IMR-90 (cell line): Measurements from ENCODE around the gene ST8SIA6. TPM values are rescaled to one million over a fixed set of nuclear protein-coding genes. Genes with fewer than 3 reads are reported as not detected.

Experiments used
- ATAC-seq: fragments of 200-7000 bp; cut with Tn5 transposase; 2 replicates; pipeline ENCODE4 v1.9.1; 2020; ENCODE audit warnings: low read depth, mild to moderate bottlenecking, moderate library complexity
- BruUV-seq: library from RNA; stranded (reverse); fragments of 400-500 nt; replicated peaks from 2 replicates; lab custom pipeline; 2021; lab: Mats Ljungman, UMichigan
- CTCF ChIA-PET: fragments of 300-600 bp; formaldehyde crosslinking; extraction: SDS; loops from one replicate; lab custom pipeline; 2021; ENCODE audit warnings: antibody characterized with exemption; lab: Yijun Ruan, JAX
- POLR2A ChIA-PET: fragments of 300-600 bp; sonication (Branson Sonifier 250); formaldehyde crosslinking; loops from one replicate; lab custom pipeline; 2022; ENCODE audit warnings: antibody characterized with exemption; ENCODE audit not compliant: unreplicated experiment; lab: Charles Lee
- DNase-seq: peaks from one replicate; pipeline ENCODE4 v3.0.0; 2013
- H2AFZ ChIP-seq: replicated peaks from 2 replicates; pipeline ENCODE3; 2013; ENCODE audit warnings: low read length, mild to moderate bottlenecking; ENCODE audit not compliant: poor library complexity
- H2AK5ac ChIP-seq: 2 replicates; pipeline ENCODE4 v1.6.1; 2013; ENCODE audit warnings: low read depth, low read length, inconsistent platforms
- H2AK9ac ChIP-seq: replicated peaks from 2 replicates; pipeline ENCODE3; 2013; ENCODE audit warnings: mild to moderate bottlenecking, low read depth, low read length, moderate library complexity; ENCODE audit not compliant: poor library complexity
- H2BK120ac ChIP-seq: 2 replicates; pipeline ENCODE4 v1.6.1; 2013; ENCODE audit warnings: low read depth, low read length, inconsistent platforms
- H2BK15ac ChIP-seq: 3 replicates; pipeline ENCODE4 v1.6.1; 2013; ENCODE audit warnings: low read depth, low read length, inconsistent platforms
- H2BK20ac ChIP-seq: 2 replicates; pipeline ENCODE4 v1.6.1; 2013; ENCODE audit warnings: low read depth, mild to moderate bottlenecking, inconsistent platforms, low read length, moderate library complexity
- H2BK5ac ChIP-seq: 2 replicates; pipeline ENCODE4 v1.6.1; 2013; ENCODE audit warnings: mild to moderate bottlenecking, low read depth, low read length, inconsistent platforms; ENCODE audit not compliant: poor library complexity, severe bottlenecking
- H3K14ac ChIP-seq: replicated peaks from 2 replicates; pipeline ENCODE4 v1.6.1; 2013; ENCODE audit warnings: low read depth, low read length, inconsistent platforms
- H3K18ac ChIP-seq: 2 replicates; pipeline ENCODE4 v1.6.1; 2013; ENCODE audit warnings: low read depth, low read length, control low read depth
- H3K23ac ChIP-seq: 2 replicates; pipeline ENCODE4 v1.6.1; 2013; ENCODE audit warnings: low read depth, low read length, inconsistent platforms
- H3K27ac ChIP-seq: 2 replicates; pipeline ENCODE4 v1.5.1; 2013; ENCODE audit warnings: mild to moderate bottlenecking, control low read depth, low read length; ENCODE audit not compliant: insufficient read depth
- H3K27me3 ChIP-seq: 2 replicates; pipeline ENCODE4 v1.6.1; 2013; ENCODE audit warnings: low read length; ENCODE audit not compliant: control insufficient read depth, insufficient read depth
- H3K36me3 ChIP-seq: 2 replicates; pipeline ENCODE4 v1.6.1; 2013; ENCODE audit warnings: low read length, mixed read lengths; ENCODE audit not compliant: control insufficient read depth, insufficient read depth
- H3K4ac ChIP-seq: 2 replicates; pipeline ENCODE4 v1.6.1; 2013; ENCODE audit warnings: low read depth, low read length, inconsistent platforms
- H3K4me1 ChIP-seq: 2 replicates; pipeline ENCODE4 v1.6.1; 2013; ENCODE audit warnings: low read length, mixed read lengths; ENCODE audit not compliant: control insufficient read depth, insufficient read depth
- H3K4me2 ChIP-seq: 2 replicates; pipeline ENCODE4 v1.6.1; 2013; ENCODE audit warnings: low read depth, mild to moderate bottlenecking, control low read depth, low read length, moderate library complexity
- H3K4me3 ChIP-seq: 2 replicates; pipeline ENCODE4 v1.5.1; 2013; ENCODE audit warnings: low read depth, mild to moderate bottlenecking, control low read depth, low read length, moderate library complexity; ENCODE audit not compliant: insufficient read depth
- H3K56ac ChIP-seq: 2 replicates; pipeline ENCODE4 v1.6.1; 2013; ENCODE audit warnings: low read length, inconsistent platforms; ENCODE audit not compliant: insufficient read depth; ENCODE audit errors: extremely low read depth
- H3K79me1 ChIP-seq, 2 experiments: 2 replicates each; pipeline ENCODE4 v1.6.1; 2013; ENCODE audit warnings: low read length in 2 of 2, inconsistent platforms in 1 of 2, low read depth in 1 of 2
- H3K9ac ChIP-seq: 2 replicates; pipeline ENCODE4 v1.6.1; 2013; ENCODE audit warnings: low read depth, low read length, control low read depth
- H3K9me1 ChIP-seq: 2 replicates; pipeline ENCODE4 v1.6.1; 2013; ENCODE audit warnings: low read length, inconsistent platforms; ENCODE audit not compliant: insufficient read depth
- H3K9me3 ChIP-seq: 2 replicates; pipeline ENCODE4 v1.6.1; 2013; ENCODE audit warnings: low read length; ENCODE audit not compliant: control insufficient read depth, insufficient read depth
- H4K20me1 ChIP-seq: 2 replicates; pipeline ENCODE4 v1.6.1; 2013; ENCODE audit warnings: low read length, inconsistent platforms; ENCODE audit not compliant: insufficient read depth
- H4K5ac ChIP-seq: 2 replicates; pipeline ENCODE4 v1.6.1; 2013; ENCODE audit warnings: mild to moderate bottlenecking, low read depth, low read length, control low read depth
- H4K8ac ChIP-seq, 2 experiments: 2 replicates each; pipeline ENCODE4 v1.6.1; 2013; ENCODE audit warnings: low read depth in 2 of 2, low read length in 2 of 2, control low read depth in 1 of 2, inconsistent platforms in 1 of 2
- H4K91ac ChIP-seq: 2 replicates; pipeline ENCODE4 v1.6.1; 2013; ENCODE audit warnings: low read depth, low read length, inconsistent platforms; ENCODE audit not compliant: insufficient read depth
- BHLHE40 ChIP-seq: fragments of 150-350 bp; IDR thresholded peaks from 2 replicates; pipeline ENCODE4 v1.6.1; 2016; ENCODE audit warnings: mild to moderate bottlenecking, low read depth, low read length
- MAZ ChIP-seq: IDR thresholded peaks from 2 replicates; pipeline ENCODE4 v1.6.1; 2012; ENCODE audit warnings: low read depth, mild to moderate bottlenecking, low read length, improper control_type of control experiment, moderate library complexity, borderline replicate concordance
- RCOR1 ChIP-seq: IDR thresholded peaks from 2 replicates; pipeline ENCODE4 v1.6.1; 2012; ENCODE audit warnings: mild to moderate bottlenecking, low read length, improper control_type of control experiment; ENCODE audit not compliant: insufficient replicate concordance
- WGBS, 2 experiments: methylation state at CpG; one replicate each; pipeline versions ENCODE4 v1.1.5 to v1.1.7; 2013; ENCODE audit warnings: missing lambda C conversion rate in 2 of 2; ENCODE audit not compliant: insufficient read length in 1 of 2; ENCODE audit errors: extremely low coverage in 2 of 2; 5-methylcytosine and 5-hydroxymethylcytosine counted together
- dilution Hi-C: fragments of 300-500 bp; cut with HindIII; formaldehyde crosslinking; loops from one replicate; pipeline ENCODE4 v1.14.3; 2018; ENCODE audit warnings: low sequenced_read_pairs; ENCODE audit not compliant: unreplicated experiment
- in situ Hi-C: fragments of 300-500 bp; cut with MboI; formaldehyde crosslinking; loops from 3 replicates; pipeline ENCODE4 v1.14.3; 2019; ENCODE audit warnings: low sequenced_read_pairs, inconsistent platforms, mixed read lengths
- intact Hi-C: fragments of 100-400 bp; cut with micrococcal nuclease; formaldehyde crosslinking; loops from 2 replicates; pipeline ENCODE4 v1.10.0; 2022
- polyA plus RNA-seq, 3 experiments: library from polyadenylated mRNA; depleted of rRNA; stranded (reverse); fragments of >200 nt; gene quantifications; 2 replicates each; pipeline ENCODE4 v1.2.3, GENCODE V29; 2012; ENCODE audit warnings: low replicate concordance in 1 of 3
- total RNA-seq: library from RNA; depleted of rRNA; stranded (reverse); fragments of >200 nt; gene quantifications from 2 replicates; pipeline ENCODE4 v1.2.3, GENCODE V29; 2012
- TF ChIP-seq, protein P1 (sequence below): conservative IDR thresholded peaks from 2 replicates; pipeline ENCODE4 v1.5.1; 2012; ENCODE audit warnings: mild to moderate bottlenecking, low read depth, low read length, improper control_type of control experiment

The ST8SIA6 gene
- total and polyA plus RNA-seq, 2 of the 4 experiments (the other 2 are of a cell fraction): 0.10 to 0.18 TPM

- in situ Hi-C loops: no loop called here
These were observed 18.4 kb downstream of the ST8SIA6 start for GRCh38 chr10:17435953-17436352.

More at GRCh38 chr10:17435953-17436352, 18.4 kb downstream of the ST8SIA6 start:
- 20% methylated on average over 1 of the region's 4 CpGs; no CpG with 5 or more reads in 1 of the 2 experiments for WGBS, 2 experiments
- CTCF ChIA-PET: no interaction called here
- no peak overlapping the region for H2BK20ac ChIP-seq
- H2BK15ac ChIP-seq: no peak overlapping the region
- dilution Hi-C loops (no loop called here), intact Hi-C loops (no loop called here)
- BruUV-seq: no TSS peak
- H2BK5ac ChIP-seq: no peak overlapping the region
- ATAC-seq (no peak), DNase-seq (no peak)
- no peak overlapping the region for H2AK9ac ChIP-seq
- no peak overlapping the region for H3K23ac ChIP-seq
- H3K18ac ChIP-seq: no peak overlapping the region
- TF ChIP-seq, protein P1, sequence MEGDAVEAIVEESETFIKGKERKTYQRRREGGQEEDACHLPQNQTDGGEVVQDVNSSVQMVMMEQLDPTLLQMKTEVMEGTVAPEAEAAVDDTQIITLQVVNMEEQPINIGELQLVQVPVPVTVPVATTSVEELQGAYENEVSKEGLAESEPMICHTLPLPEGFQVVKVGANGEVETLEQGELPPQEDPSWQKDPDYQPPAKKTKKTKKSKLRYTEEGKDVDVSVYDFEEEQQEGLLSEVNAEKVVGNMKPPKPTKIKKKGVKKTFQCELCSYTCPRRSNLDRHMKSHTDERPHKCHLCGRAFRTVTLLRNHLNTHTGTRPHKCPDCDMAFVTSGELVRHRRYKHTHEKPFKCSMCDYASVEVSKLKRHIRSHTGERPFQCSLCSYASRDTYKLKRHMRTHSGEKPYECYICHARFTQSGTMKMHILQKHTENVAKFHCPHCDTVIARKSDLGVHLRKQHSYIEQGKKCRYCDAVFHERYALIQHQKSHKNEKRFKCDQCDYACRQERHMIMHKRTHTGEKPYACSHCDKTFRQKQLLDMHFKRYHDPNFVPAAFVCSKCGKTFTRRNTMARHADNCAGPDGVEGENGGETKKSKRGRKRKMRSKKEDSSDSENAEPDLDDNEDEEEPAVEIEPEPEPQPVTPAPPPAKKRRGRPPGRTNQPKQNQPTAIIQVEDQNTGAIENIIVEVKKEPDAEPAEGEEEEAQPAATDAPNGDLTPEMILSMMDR: no peak
- TF ChIP-seq MAZ (no peak), BHLHE40 (no peak), RCOR1 (no peak)
- no peaks in the 10 kb centered on the region for H4K20me1 ChIP-seq
- H3K14ac ChIP-seq: no peak overlapping the region
- no peaks in the 10 kb centered on the region for H3K9me3 ChIP-seq
- POLR2A ChIA-PET: no interaction called here
- H4K5ac ChIP-seq: no peak overlapping the region
- H3K27ac ChIP-seq: no peak overlapping the region
- H3K4ac ChIP-seq: no peak overlapping the region
- no peak overlapping the region for H2AK5ac ChIP-seq
- H3K9me1 ChIP-seq: no peaks in the 10 kb centered on the region
- no peaks in the 10 kb centered on the region for H3K36me3 ChIP-seq
- H3K27me3 ChIP-seq: peaks cover 11% of the 10 kb centered on the region; the same call in 1 of the 2 replicates
- H3K4me2 ChIP-seq: no peak overlapping the region
- peaks cover 2% of the 10 kb centered on the region; the same call in 1 of the 2 replicates for H3K4me1 ChIP-seq
- H4K8ac ChIP-seq: no peak overlapping the region
- H3K4me3 ChIP-seq: no peak overlapping the region
- no peak overlapping the region for H3K56ac ChIP-seq
- no peak overlapping the region for H3K9ac ChIP-seq
- H2BK120ac ChIP-seq: no peak overlapping the region
- H4K91ac ChIP-seq: no peak overlapping the region
- no peaks in the 10 kb centered on the region for H3K79me1 ChIP-seq
- H2AFZ ChIP-seq: no peak overlapping the region
